GM18517 (cell line): ENCODE data around the gene DISP3.

Experiments used
- ATAC-seq: cut with Tn5 transposase; IDR thresholded peaks from one replicate; pipeline ENCODE4 v1.9.1; 2021; ENCODE audit warnings: mild to moderate bottlenecking, moderate library complexity; ENCODE audit not compliant: unreplicated experiment

The DISP3 gene

DNA sequence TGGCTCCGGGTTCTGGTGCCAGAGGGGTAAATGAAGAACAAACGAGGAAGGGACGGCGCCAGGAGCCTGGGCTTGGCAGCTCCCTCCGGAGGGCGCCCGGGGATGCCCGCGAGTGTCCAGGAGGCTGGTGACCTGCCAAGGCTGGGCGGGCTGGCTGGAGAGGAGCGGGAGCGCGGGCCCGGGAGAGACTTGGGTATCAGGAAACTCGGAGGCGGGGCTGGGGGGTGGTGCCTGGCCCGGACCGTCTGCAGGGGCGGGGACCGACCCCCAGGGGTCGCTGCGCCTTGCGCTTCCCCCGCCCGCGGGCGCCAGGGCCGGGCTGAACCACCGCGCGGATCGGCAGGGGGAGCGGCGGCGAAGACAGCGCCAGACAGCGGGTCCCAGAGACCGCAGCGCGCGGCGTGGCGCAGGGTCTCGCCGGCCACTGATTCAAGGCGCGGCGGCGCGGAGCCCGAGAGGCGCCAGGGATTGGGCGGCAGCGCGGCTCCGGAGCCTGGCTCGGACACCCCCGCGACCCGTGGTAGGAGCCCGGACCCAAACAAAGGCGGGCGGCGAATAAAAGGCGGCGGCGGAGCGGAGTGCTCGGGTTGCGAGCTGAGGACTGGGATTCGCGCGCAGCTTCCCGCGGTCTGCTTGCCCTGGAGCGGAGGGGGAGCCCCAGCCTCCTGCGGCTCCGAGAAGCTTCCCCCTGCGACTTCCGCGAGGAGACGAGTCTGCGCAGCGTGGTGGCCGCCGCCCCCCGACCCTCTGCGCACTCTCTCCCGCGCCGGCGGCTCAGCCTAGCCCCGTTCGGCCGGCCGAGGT lies at the start of gene DISP3:
Gene DISP3 (plus strand): TSS at position 585 of the 804 bp plus-strand sequence. CDS start 21,838 bp downstream, outside the sequence.
- ATAC-seq = no peak

DNA sequence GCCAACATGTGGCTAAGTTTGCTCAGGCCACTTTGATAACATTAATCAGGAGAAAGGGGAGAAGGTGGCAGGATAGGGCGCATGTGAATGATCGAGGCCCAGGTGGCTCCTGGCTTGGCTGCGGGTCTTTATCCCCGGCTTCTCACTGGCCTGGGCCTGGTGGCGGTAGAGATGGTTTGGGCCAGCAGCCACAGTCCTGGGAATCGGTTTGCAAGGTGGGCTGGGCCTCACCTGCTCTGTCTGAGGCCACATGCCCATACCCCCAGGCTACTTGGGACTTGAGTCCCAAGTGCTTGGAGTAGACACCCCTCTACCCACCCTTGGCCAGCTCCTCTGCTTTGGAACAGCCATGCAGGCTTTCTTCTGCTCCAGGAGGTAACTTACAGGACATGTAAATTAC lies 49.7 kb upstream of the DISP3 start:
- ATAC-seq = no peak

GRCh38 chr1:11429935-11430334 lies 49.0 kb upstream of the DISP3 start:
- ATAC-seq = no peak

- no peak for ATAC-seq
Observed at GRCh38 chr1:11431941-11432507, 46.9 kb upstream of the DISP3 start.

DNA sequence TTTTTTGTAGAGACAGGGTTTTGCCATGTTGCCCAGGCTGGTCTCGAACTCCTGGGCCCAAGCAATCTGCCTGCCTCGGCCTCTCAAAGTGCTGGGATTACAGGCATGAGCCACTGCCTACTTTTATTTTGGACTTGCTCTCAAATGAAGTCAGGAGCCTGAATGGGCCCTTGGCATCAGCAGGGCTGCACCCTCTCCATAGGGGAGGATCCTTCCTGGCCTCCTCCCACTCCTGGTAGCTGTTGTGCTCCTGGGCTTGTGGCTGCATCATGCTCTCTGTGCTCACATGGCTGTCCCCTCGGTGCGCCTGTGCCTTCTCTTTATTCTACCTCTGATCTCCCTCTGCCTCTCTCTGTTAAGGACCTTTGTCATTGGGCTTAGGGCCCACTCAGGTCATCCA lies 46.4 kb upstream of the DISP3 start:
- no peak for ATAC-seq

DNA sequence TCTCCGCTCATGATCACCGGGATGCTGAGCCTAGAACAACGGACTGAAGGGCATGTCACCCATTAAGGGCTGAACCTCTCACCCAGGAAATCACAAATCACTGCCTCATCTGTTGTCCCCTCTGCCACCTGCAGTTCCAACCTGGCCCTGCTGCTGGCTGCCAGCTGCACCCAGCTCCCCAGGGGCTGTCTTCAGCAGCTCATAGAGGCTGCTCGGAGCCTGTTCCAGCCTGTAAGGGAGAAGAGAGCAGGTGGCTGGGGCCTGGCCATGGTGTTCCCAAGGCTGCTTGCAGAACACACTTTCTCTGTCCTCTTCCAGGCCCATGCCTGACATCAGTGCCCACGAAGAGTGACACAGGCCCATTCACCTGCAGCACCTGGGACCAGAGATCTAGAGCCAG lies 44.5 kb upstream of the DISP3 start:
- no peak for ATAC-seq

DNA sequence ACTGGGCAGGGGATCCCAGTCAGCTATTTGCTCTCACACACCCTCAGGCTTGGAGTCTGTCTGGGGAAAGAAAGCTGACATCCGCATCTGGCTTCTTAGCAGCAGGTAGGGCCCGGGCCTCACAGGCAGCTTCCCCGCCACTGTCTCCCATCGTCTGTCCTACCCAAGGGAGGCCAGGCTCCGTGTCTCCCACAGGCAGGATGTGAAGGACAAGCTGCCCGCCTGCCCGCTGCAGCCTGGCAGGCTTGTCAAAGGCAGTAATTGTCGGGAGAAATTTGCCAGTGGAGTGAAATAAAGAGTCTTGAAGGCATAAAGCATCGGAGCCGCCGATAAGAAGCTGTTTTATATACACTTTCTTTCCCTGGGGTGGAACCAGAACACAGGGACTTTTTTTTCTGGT lies 44.0 kb upstream of the DISP3 start:
- no peak for ATAC-seq

- ATAC-seq = no peak
Observed at GRCh38 chr1:11438996-11439395, 40.0 kb upstream of the DISP3 start.

GRCh38 chr1:11441211-11441952 lies 37.6 kb upstream of the DISP3 start:
- ATAC-seq = no peak

GRCh38 chr1:11443043-11443442 lies 35.9 kb upstream of the DISP3 start:
- no peak for ATAC-seq

GRCh38 chr1:11443961-11444658 lies 34.8 kb upstream of the DISP3 start:
- no peak for ATAC-seq

- ATAC-seq = no peak
Observed at GRCh38 chr1:11444907-11445306, 34.0 kb upstream of the DISP3 start.

- ATAC-seq = no peak
Observed at GRCh38 chr1:11447903-11448302, 31.1 kb upstream of the DISP3 start.

- ATAC-seq = no peak
Observed at GRCh38 chr1:11448373-11449099, 30.4 kb upstream of the DISP3 start.

DNA sequence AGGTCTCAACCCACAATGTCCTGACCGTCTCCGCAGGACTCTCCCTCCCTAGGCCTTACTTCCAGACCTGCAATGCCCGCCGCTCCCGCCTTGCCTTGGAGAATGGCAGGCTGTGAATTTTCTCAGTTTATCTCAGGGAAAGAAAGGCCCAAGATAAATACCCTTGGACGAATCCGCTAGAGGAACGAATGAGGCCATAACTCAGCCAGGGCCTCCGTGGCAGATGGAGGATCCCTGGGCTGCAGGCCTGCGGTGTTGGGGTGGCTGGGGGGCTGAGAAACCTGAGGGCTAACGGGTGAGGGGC lies 29.9 kb upstream of the DISP3 start:
- ATAC-seq = no peak

GRCh38 chr1:11450310-11450709 lies 28.6 kb upstream of the DISP3 start:
- no peak for ATAC-seq

GRCh38 chr1:11453742-11454491 lies 25.0 kb upstream of the DISP3 start:
- no peak for ATAC-seq

- ATAC-seq = no peak
Observed at GRCh38 chr1:11455967-11456570, 22.9 kb upstream of the DISP3 start.

DNA sequence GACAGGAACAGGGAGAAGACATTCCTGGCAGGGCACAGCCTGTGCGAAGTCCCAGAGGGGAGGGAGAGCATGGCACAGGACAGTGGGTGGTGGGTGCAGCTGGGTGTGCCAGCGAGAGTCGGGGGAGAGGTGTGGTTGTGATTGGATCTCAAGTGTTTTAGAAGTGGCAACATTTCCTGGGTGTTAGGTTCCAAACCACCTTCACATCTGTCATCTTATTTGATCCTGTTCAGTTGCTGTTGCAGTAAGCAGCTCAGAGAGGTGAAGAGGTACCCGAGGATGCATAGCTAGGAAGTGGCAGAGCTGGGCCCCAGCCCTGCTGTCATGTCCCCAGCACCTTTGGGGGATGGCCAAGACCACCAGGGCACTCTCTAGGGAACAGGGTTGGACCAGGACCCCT lies 22.0 kb upstream of the DISP3 start:
- ATAC-seq = no peak

GRCh38 chr1:11458811-11459275 lies 20.1 kb upstream of the DISP3 start:
- ATAC-seq = no peak
